ENCODE results near the gene CDK5RAP2.

GRCh38 chr9:120480707-120481106 is 99.3 kb downstream of the CDK5RAP2 start:
- TF ChIP-seq CTCF (conservative IDR thresholded peaks at IDR 0.05) = no peak
- TF ChIP-seq ZFX (IDR thresholded peaks at IDR 0.05) = no peak

All from C4-2B (cell line).